SK-N-SH (cell line): Measurements from ENCODE around the gene AK4. TPM values are rescaled to one million over a fixed set of nuclear protein-coding genes. Genes with fewer than 3 reads are reported as not detected.

ENCODE experiments used
- CTCF ChIA-PET: fragments of 300-600, 350-600 bp; formaldehyde crosslinking; extraction: SDS; loops from one replicate; lab custom pipeline; 2021; lab: Yijun Ruan, JAX
- POLR2A ChIA-PET: fragments of 350-600 bp; sonication (Branson Sonifier 250); formaldehyde crosslinking; extraction: SDS; loops from one replicate; lab custom pipeline; 2020; ENCODE audit warnings: antibody characterized with exemption, inconsistent platforms; lab: Yijun Ruan, JAX
- DNase-seq: peaks from one replicate; pipeline ENCODE4 v3.0.0; 2012
- H2AFZ ChIP-seq: fragments of 200-600 bp; sonication (generic); 2 replicates; pipeline ENCODE4 v1.8.1; 2016; ENCODE audit warnings: antibody characterized with exemption, mild to moderate bottlenecking, low read depth
- H3F3A ChIP-seq: fragments of 200-600 bp; sonication (generic); replicated peaks from 2 replicates; pipeline ENCODE3; 2016; ENCODE audit warnings: antibody characterized with exemption, mild to moderate bottlenecking; ENCODE audit not compliant: insufficient read depth
- H3K27ac ChIP-seq, 2 experiments: fragments of 200-500 bp in 1 of 2; fragments of 200-600 bp in 1 of 2; sonication (Bioruptor generic) in 1 of 2; sonication (generic), shearing (Covaris generic) in 1 of 2; 2 replicates each; pipeline versions ENCODE4 v1.5.1 to v1.6.1; 2014 to 2016; ENCODE audit warnings: low read depth in 2 of 2, inconsistent platforms in 1 of 2, low read length in 1 of 2, mild to moderate bottlenecking in 1 of 2, mixed read lengths in 1 of 2
- H3K27me3 ChIP-seq: fragments of 200-600 bp; sonication (generic), shearing (Covaris generic); 2 replicates; pipeline ENCODE4 v1.6.1; 2016; ENCODE audit warnings: mixed run types; ENCODE audit not compliant: insufficient read depth
- H3K36me3 ChIP-seq, 2 experiments: fragments of 200-500 bp in 1 of 2; fragments of 200-600 bp in 1 of 2; sonication (Bioruptor generic) in 1 of 2; sonication (generic) in 1 of 2; replicated peaks in 1 of 2; 2 replicates each; pipeline versions ENCODE3 to v1.5.1; 2014 to 2016; ENCODE audit warnings: low read length in 1 of 2, mild to moderate bottlenecking in 1 of 2; ENCODE audit not compliant: insufficient read depth in 2 of 2, control insufficient read depth in 1 of 2
- H3K4me1 ChIP-seq, 2 experiments: fragments of 200-500 bp in 1 of 2; fragments of 200-600 bp in 1 of 2; sonication (Bioruptor generic) in 1 of 2; sonication (generic), shearing (Covaris generic) in 1 of 2; 2 replicates each; pipeline versions ENCODE4 v1.5.1 to v1.6.1; 2014 to 2016; ENCODE audit warnings: low read depth in 1 of 2, low read length in 1 of 2, mixed run types in 1 of 2; ENCODE audit not compliant: insufficient read depth in 2 of 2, control insufficient read depth in 1 of 2
- H3K4me2 ChIP-seq: fragments of 200-600 bp; sonication (generic), shearing (Covaris generic); 2 replicates; pipeline ENCODE4 v1.6.1; 2017; ENCODE audit warnings: mixed run types
- H3K4me3 ChIP-seq, 2 experiments: fragments of 200-500 bp in 1 of 2; fragments of 200-600 bp in 1 of 2; sonication (Bioruptor generic) in 1 of 2; sonication (generic), shearing (Covaris generic) in 1 of 2; 2 replicates each; pipeline versions ENCODE4 v1.5.1 to v1.8.1; 2014 to 2016; ENCODE audit warnings: low read depth in 2 of 2, inconsistent platforms in 1 of 2, low read length in 1 of 2, mild to moderate bottlenecking in 1 of 2, mixed read lengths in 1 of 2, moderate library complexity in 1 of 2
- H3K79me2 ChIP-seq: fragments of 200-600 bp; sonication (generic); 2 replicates; pipeline ENCODE4 v1.8.1; 2017; ENCODE audit warnings: mild to moderate bottlenecking; ENCODE audit not compliant: insufficient read depth
- H3K9ac ChIP-seq: fragments of 200-600 bp; sonication (generic); 2 replicates; pipeline ENCODE4 v1.6.1; 2017; ENCODE audit warnings: mixed run types
- H3K9me2 ChIP-seq: fragments of 200-600 bp; sonication (generic); 2 replicates; pipeline ENCODE4 v1.6.1; 2017; ENCODE audit warnings: mixed run types
- H3K9me3 ChIP-seq: fragments of 200-600 bp; sonication (generic); 2 replicates; pipeline ENCODE4 v1.6.1; 2017; ENCODE audit warnings: mixed run types, mild to moderate bottlenecking, moderate library complexity
- H4K20me1 ChIP-seq: fragments of 200-600 bp; sonication (generic); 2 replicates; pipeline ENCODE4 v1.6.1; 2017; ENCODE audit warnings: mild to moderate bottlenecking, mixed run types; ENCODE audit not compliant: insufficient read depth
- FOSL2 ChIP-seq: IDR thresholded peaks from 2 replicates; pipeline ENCODE4 v1.4.0; 2012; ENCODE audit warnings: low read depth, mild to moderate bottlenecking, moderate library complexity, borderline replicate concordance
- GATA2 ChIP-seq: sonication (generic); formaldehyde crosslinking; IDR thresholded peaks from 2 replicates; pipeline ENCODE4 v1.5.0; 2020; ENCODE audit warnings: mild to moderate bottlenecking, missing genetic modification reagents
- IRF3 ChIP-seq: fragments of 150-350 bp; IDR thresholded peaks from 2 replicates; pipeline ENCODE4 v1.6.1; 2016; ENCODE audit warnings: mild to moderate bottlenecking, low read depth, low read length
- JUND ChIP-seq: IDR thresholded peaks from 2 replicates; pipeline ENCODE4 v1.4.0; 2012
- MXI1 ChIP-seq: IDR thresholded peaks from 2 replicates; pipeline ENCODE4 v1.6.1; 2012; ENCODE audit warnings: mild to moderate bottlenecking, low read depth, low read length, improper control_type of control experiment
- PBX3 ChIP-seq: IDR thresholded peaks from 2 replicates; pipeline ENCODE4; 2012
- RAD21 ChIP-seq: IDR thresholded peaks from 2 replicates; pipeline ENCODE4 v1.6.1; 2012; ENCODE audit warnings: mild to moderate bottlenecking, low read length
- RCOR1 ChIP-seq: fragments of 150-350 bp; IDR thresholded peaks from 2 replicates; pipeline ENCODE4 v1.6.1; 2017; ENCODE audit warnings: antibody characterized with exemption, low read length
- SIN3A ChIP-seq: IDR thresholded peaks from 2 replicates; pipeline ENCODE4 v1.6.1; 2012; ENCODE audit warnings: low read depth, mild to moderate bottlenecking, low read length, moderate library complexity, borderline replicate concordance
- SMC3 ChIP-seq: IDR thresholded peaks from 2 replicates; pipeline ENCODE4 v1.6.1; 2012; ENCODE audit warnings: low read depth, low read length, improper control_type of control experiment
- TCF12 ChIP-seq: IDR thresholded peaks from 2 replicates; pipeline ENCODE4 v1.4.0; 2012
- TEAD4 ChIP-seq: IDR thresholded peaks from 2 replicates; pipeline ENCODE4 v1.4.0; 2012; ENCODE audit warnings: mild to moderate bottlenecking, borderline replicate concordance; ENCODE audit not compliant: insufficient read depth
- WGBS: methylation state at CpG from one replicate; pipeline ENCODE4 v1.1.6; 2017; ENCODE audit warnings: low lambda C conversion rate; 5-methylcytosine and 5-hydroxymethylcytosine counted together
- polyA plus RNA-seq, 3 experiments: library from polyadenylated mRNA; depleted of rRNA; stranded (reverse); fragments of >200 nt; gene quantifications; 2 replicates each; pipeline ENCODE4 v1.2.3, GENCODE V29; 2012

The AK4 gene
- polyA plus RNA-seq, 1 of the 3 experiments (the other 2 are of a cell fraction): 6.4 TPM

- no peak for TF ChIP-seq PBX3
Observed at GRCh38 chr1:65197636-65198035, 49.6 kb downstream of the AK4 start (continued).

GRCh38 chr1:65198096-65198495 lies 50.1 kb downstream of the AK4 start:
- TF ChIP-seq TCF12: no peak
- H3K4me3 ChIP-seq: no peak overlapping the region
- H3K9me3 ChIP-seq: no peaks in the 10 kb centered on the region
- CTCF ChIA-PET: interaction anchor here (1.0 to 1.4 kb wide), 2 partner anchors 11 to 134 kb away, joined by 3 to 6 read pairs; no protein-coding TSS in a partner anchor
- H3K36me3 ChIP-seq: no peaks in the 10 kb centered on the region
- H2AFZ ChIP-seq: no peak overlapping the region
- peaks cover 3% of the 10 kb centered on the region for H3F3A ChIP-seq
- POLR2A ChIA-PET: no interaction called here
- no peaks in the 10 kb centered on the region for H3K27me3 ChIP-seq
- 77% methylated on average over 1 of the region's 1 CpG for WGBS
- H3K79me2 ChIP-seq: no peaks in the 10 kb centered on the region
- H3K9ac ChIP-seq: no peak overlapping the region
- H3K4me1 ChIP-seq: no peaks in the 10 kb centered on the region; a peak in 1 of 4 replicates
- no peaks in the 10 kb centered on the region for H4K20me1 ChIP-seq
- no peak for DNase-seq
- no peak overlapping the region for H3K27ac ChIP-seq
- no peak overlapping the region for H3K4me2 ChIP-seq
- no peaks in the 10 kb centered on the region for H3K9me2 ChIP-seq

- H3K4me1 ChIP-seq: no peaks in the 10 kb centered on the region; a peak in 1 of 4 replicates
- H3K27ac ChIP-seq: no peak overlapping the region
- no peak overlapping the region for H3K4me2 ChIP-seq
- H3K36me3 ChIP-seq: no peaks in the 10 kb centered on the region
- no peaks in the 10 kb centered on the region for H3K79me2 ChIP-seq
- no peaks in the 10 kb centered on the region for H3K27me3 ChIP-seq
- H2AFZ ChIP-seq: no peak overlapping the region
- H3K4me3 ChIP-seq: no peak overlapping the region
- CTCF ChIA-PET: interaction anchor here (0.9 to 2.2 kb wide), 3 partner anchors 9 to 20 kb away, joined by 3 to 7 read pairs (median 5); no protein-coding TSS in a partner anchor
- no peak for DNase-seq
- WGBS: 96% methylated on average over 2 of the region's 2 CpGs
- H3F3A ChIP-seq: peaks cover 3% of the 10 kb centered on the region
- no peaks in the 10 kb centered on the region for H4K20me1 ChIP-seq
- no peak overlapping the region for H3K9ac ChIP-seq
- POLR2A ChIA-PET: no interaction called here
- TF ChIP-seq IRF3: no peak
- TF ChIP-seq SIN3A: no peak
- no peak for TF ChIP-seq TEAD4
- TF ChIP-seq GATA2 (CRISPR knock-in tag): no peak
- TF ChIP-seq RAD21: no peak
- TF ChIP-seq MXI1: no peak
- no peak for TF ChIP-seq RCOR1
- no peak for TF ChIP-seq TCF12
- no peak for TF ChIP-seq JUND
- TF ChIP-seq SMC3: no peak
- no peak for TF ChIP-seq FOSL2
- no peaks in the 10 kb centered on the region for H3K9me3 ChIP-seq
- no peaks in the 10 kb centered on the region for H3K9me2 ChIP-seq
Observed at GRCh38 chr1:65200411-65200810, 52.4 kb downstream of the AK4 start.
